Mesodermal cell (in vitro differentiated cells): ENCODE measurements around the gene SIAH1.
"Not testable (repeated sequence)": the region's sequence is repeated elsewhere in the genome, so short reads cannot be mapped to it uniquely, and the experiment has no call there.

Experiments
- H3K27ac ChIP-seq: 2 replicates; pipeline ENCODE4 v1.7.0; 2013; ENCODE audit warnings: mild to moderate bottlenecking, low read depth, low read length, moderate library complexity; ENCODE audit not compliant: severe bottlenecking
- H3K36me3 ChIP-seq: 2 replicates; pipeline ENCODE4 v1.7.1; 2013; ENCODE audit warnings: mild to moderate bottlenecking, low read length, moderate library complexity; ENCODE audit not compliant: control insufficient read depth, insufficient read depth
- H3K4me1 ChIP-seq: one replicate; pipeline ENCODE4 v1.7.1; 2013; ENCODE audit warnings: mild to moderate bottlenecking, low read length; ENCODE audit not compliant: insufficient read depth, control insufficient read depth, poor library complexity, severe bottlenecking
- H3K4me3 ChIP-seq: 2 replicates; pipeline ENCODE4 v1.7.0; 2013; ENCODE audit warnings: low read length, control low read depth, mild to moderate bottlenecking; ENCODE audit not compliant: insufficient read depth, poor library complexity, severe bottlenecking; ENCODE audit errors: extremely low read depth
- H3K9me3 ChIP-seq: 2 replicates; pipeline ENCODE4 v1.7.1; 2013; ENCODE audit warnings: mild to moderate bottlenecking, low read length, moderate library complexity; ENCODE audit not compliant: control insufficient read depth
- WGBS, 2 experiments: methylation state at CpG; one replicate each; pipeline ENCODE4 v1.1.5; 2013; ENCODE audit warnings: missing lambda C conversion rate in 2 of 2; ENCODE audit not compliant: insufficient coverage in 2 of 2; 5-methylcytosine and 5-hydroxymethylcytosine counted together

Gene SIAH1

GRCh38 chr16:48330189-48330840 lies 54.9 kb downstream of the SIAH1 start:
- H3K9me3 ChIP-seq, result no peaks in the 10 kb centered on the region
- H3K36me3 ChIP-seq, result peaks cover 26% of the 10 kb centered on the region
- WGBS, 2 experiments, result 100% methylated on average over 2 of the region's 2 CpGs; no CpG with 5 or more reads in 1 of the 2 experiments
- H3K4me1 ChIP-seq, result peaks cover 3% of the 10 kb centered on the region
- no peak overlapping the region for H3K27ac ChIP-seq
- H3K4me3 ChIP-seq, result no peak overlapping the region

- H3K36me3 ChIP-seq, result peaks cover 14% of the 10 kb centered on the region
- no peaks in the 10 kb centered on the region for H3K9me3 ChIP-seq
- H3K4me1 ChIP-seq, result no peaks in the 10 kb centered on the region
- 83 to 90% methylated on average over 3 to 4 of the region's 4 CpGs for WGBS, 2 experiments
- no peak overlapping the region for H3K27ac ChIP-seq
- H3K4me3 ChIP-seq, result no peak overlapping the region
These were observed 56.1 kb downstream of the SIAH1 start for GRCh38 chr16:48329138-48329537.

GRCh38 chr16:48326915-48327314 lies 58.3 kb downstream of the SIAH1 start:
- Histone ChIP-seq H3K4me3 (no peak overlapping the region), H3K9me3 (no peaks in the 10 kb centered on the region), H3K27ac (no peak overlapping the region), H3K36me3 (peaks cover 17% of the 10 kb centered on the region), H3K4me1 (peaks cover 2% of the 10 kb centered on the region)
- 96 to 100% methylated on average over 2 to 3 of the region's 4 CpGs for WGBS, 2 experiments

GRCh38 chr16:48323783-48324775 lies 61.1 kb downstream of the SIAH1 start:
- WGBS, 2 experiments, result 100% methylated on average over 3 of the region's 7 CpGs
- no peak overlapping the region for H3K4me3 ChIP-seq

GRCh38 chr16:48321317-48322036 lies 63.7 kb downstream of the SIAH1 start:
- no peaks in the 10 kb centered on the region for H3K9me3 ChIP-seq
- no CpG with 5 or more reads among the region's 2 CpGs for WGBS, 2 experiments
- peaks cover 20% of the 10 kb centered on the region for H3K36me3 ChIP-seq

More at GRCh38 chr16:48323783-48324775, 61.1 kb downstream of the SIAH1 start:
- Histone ChIP-seq H3K9me3 (no peaks in the 10 kb centered on the region), H3K27ac (no peak overlapping the region), H3K4me1 (peaks cover 2% of the 10 kb centered on the region), H3K36me3 (peaks cover 22% of the 10 kb centered on the region)

GRCh38 chr16:48318630-48319029 lies 66.6 kb downstream of the SIAH1 start:
- WGBS, 2 experiments, result 69 to 81% methylated on average over 2 to 3 of the region's 4 CpGs
- Histone ChIP-seq H3K27ac (peak overlapping the region; percentile 76), H3K4me3 (no peak overlapping the region), H3K36me3 (peaks cover 25% of the 10 kb centered on the region), H3K4me1 (peaks cover 14% of the 10 kb centered on the region), H3K9me3 (no peaks in the 10 kb centered on the region)

More at GRCh38 chr16:48321317-48322036, 63.7 kb downstream of the SIAH1 start:
- peaks cover 15% of the 10 kb centered on the region for H3K4me1 ChIP-seq
- no peak overlapping the region for H3K27ac ChIP-seq
- H3K4me3 ChIP-seq, result no peak overlapping the region

- peaks cover 13% of the 10 kb centered on the region for H3K4me1 ChIP-seq
These were observed 67.4 kb downstream of the SIAH1 start for GRCh38 chr16:48317614-48318315.

GRCh38 chr16:48317026-48317425 lies 68.2 kb downstream of the SIAH1 start:
- Histone ChIP-seq H3K9me3 (peaks cover 4% of the 10 kb centered on the region), H3K4me1 (peaks cover 13% of the 10 kb centered on the region), H3K27ac (peak overlapping the region; percentile 76), H3K4me3 (no peak overlapping the region), H3K36me3 (peaks cover 23% of the 10 kb centered on the region)
- WGBS, 2 experiments, result no CpG with 5 or more reads among the region's 1 CpG

More at GRCh38 chr16:48317614-48318315, 67.4 kb downstream of the SIAH1 start:
- H3K27ac ChIP-seq, result peak overlapping the region; percentile 76
- 65 to 67% methylated on average over 1 to 2 of the region's 2 CpGs for WGBS, 2 experiments
- no peak overlapping the region for H3K4me3 ChIP-seq
- no peaks in the 10 kb centered on the region for H3K9me3 ChIP-seq
- H3K36me3 ChIP-seq, result peaks cover 25% of the 10 kb centered on the region

GRCh38 chr16:48313905-48314304 lies 71.3 kb downstream of the SIAH1 start:
- H3K9me3 ChIP-seq, H3K27ac ChIP-seq, H3K4me3 ChIP-seq: not testable (repeated sequence)
- Histone ChIP-seq H3K36me3 (peaks cover 33% of the 10 kb centered on the region), H3K4me1 (peaks cover 13% of the 10 kb centered on the region)
- 80% methylated on average over 1 of the region's 3 CpGs; no CpG with 5 or more reads in 1 of the 2 experiments for WGBS, 2 experiments
